DMS 273 treated with DMSO at 0.1 percent for 48 hours (cell line): ENCODE data around the gene EMX2.

Experiments
- DNase-seq: peaks from one replicate; lab custom pipeline; 2025; lab: John Stamatoyannopoulos, UW

EMX2 gene

GRCh38 chr10:117544711-117545140, 2.2 kb downstream of the EMX2 start:
- DNase-seq = no peak

GRCh38 chr10:117545141-117546019, 2.8 kb downstream of the EMX2 start:
- DNase-seq = no peak

DNA sequence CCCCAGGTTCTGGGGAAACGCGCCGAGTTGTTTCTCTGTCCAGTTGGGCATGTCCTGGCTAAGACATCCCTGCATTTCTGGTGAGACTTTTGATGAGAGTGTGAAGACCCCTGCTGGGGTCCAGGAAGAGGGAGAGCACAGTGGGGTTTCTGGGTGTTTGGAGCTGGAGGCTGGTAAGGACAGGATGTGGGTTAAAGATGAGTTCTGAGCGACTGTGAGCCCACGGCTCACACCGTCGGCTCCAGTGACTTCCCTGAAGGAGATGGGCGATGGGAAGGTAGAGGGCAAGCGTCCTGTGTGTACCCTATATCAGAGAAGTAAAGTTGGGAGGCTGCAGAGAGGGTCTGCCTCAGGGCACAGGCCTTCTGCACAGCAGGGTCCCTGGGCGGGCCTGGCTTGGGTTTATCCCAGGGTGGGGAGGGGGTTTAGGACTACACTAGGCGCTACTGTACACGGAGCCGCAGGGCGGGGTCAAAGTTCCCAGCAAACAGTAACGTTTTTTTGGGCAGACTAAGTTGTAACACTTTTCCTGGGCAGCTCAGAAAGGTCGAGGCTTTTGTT, 3.6 kb downstream of the EMX2 start:
- no peak for DNase-seq

DNA sequence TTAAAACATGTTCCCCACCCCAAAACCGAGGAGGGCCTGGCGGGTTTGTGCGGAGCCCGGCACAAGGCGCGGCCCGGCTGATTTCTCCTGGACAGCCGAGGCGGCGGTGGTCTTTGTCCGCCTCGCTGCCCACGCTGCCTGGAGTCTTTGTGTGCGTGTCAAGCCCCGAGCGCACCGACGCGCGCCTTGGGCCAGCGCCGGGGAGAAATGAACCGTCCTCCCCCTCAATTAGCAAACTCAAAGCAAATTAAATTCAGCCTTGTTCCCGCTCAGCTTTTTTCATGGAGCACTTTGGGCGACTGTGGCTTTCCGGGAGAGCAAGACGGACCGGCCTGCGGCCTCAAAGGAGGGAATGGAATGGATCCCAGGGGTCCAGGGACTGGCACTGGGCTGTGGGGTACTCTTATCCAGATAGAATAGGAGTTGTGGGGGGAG, 4.1 kb downstream of the EMX2 start:
- DNase-seq = no peak

DNA sequence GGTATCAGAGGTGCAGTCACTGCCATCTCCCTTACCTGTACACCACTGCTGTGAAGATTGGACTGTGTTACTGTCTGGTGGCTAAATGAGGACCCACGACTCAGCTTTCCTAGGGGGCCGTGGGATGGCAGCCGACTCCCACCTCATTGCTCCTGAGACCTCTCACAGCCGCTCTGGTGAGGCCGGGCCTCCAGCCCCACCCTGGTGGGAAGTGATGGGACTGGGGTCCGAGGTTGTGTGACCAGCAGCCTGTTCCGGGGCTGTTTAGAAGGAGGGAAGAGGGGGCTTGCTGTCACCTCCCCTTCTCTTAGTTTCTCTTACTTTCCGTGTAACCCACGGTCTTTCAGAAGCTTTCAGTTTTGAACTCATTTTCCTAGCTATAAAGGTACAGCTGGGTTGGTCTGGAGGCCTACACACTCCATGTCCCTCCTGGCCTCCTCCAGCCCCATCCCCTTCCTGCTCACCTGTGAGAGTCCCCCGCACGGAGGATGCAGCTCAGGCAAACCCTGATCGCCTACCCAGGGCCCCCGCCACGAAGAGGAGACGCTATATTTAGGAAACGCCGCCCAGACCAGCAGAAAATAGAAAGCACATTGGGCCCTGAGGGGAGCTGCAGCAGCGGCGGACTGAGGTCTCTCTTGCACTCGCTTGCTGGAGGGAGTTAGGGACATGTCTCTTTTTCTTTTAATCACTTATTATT, 4.6 kb downstream of the EMX2 start:
- DNase-seq = no peak

DNA sequence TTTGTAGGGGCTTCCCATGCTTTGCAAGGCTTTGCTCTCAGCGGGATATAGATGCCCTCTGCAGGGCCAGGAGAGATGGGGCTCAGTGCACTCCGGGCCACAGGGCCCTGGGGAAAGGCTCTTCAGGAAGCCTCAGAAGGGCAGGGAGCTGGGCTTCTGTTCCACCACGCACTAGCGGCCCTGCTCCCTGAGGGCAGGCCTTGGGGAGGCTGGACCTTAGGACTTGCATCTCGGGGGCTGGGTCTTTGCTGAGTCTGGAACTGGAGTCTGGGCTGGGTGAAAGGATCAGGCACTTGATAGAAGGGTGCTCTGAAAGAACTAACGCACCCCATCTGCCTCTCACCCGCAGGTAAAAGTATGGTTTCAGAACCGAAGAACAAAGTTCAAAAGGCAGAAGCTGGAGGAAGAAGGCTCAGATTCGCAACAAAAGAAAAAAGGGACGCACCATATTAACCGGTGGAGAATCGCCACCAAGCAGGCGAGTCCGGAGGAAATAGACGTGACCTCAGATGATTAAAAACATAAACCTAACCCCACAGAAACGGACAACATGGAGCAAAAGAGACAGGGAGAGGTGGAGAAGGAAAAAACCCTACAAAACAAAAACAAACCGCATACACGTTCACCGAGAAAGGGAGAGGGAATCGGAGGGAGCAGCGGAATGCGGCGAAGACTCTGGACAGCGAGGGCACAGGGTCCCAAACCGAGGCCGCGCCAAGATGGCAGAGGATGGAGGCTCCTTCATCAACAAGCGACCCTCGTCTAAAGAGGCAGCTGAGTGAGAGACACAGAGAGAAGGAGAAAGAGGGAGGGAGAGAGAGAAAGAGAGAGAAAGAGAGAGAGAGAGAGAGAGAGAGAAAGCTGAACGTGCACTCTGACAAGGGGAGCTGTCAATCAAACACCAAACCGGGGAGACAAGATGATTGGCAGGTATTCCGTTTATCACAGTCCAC, 5.4 kb downstream of the EMX2 start:
- DNase-seq = no peak

DNA sequence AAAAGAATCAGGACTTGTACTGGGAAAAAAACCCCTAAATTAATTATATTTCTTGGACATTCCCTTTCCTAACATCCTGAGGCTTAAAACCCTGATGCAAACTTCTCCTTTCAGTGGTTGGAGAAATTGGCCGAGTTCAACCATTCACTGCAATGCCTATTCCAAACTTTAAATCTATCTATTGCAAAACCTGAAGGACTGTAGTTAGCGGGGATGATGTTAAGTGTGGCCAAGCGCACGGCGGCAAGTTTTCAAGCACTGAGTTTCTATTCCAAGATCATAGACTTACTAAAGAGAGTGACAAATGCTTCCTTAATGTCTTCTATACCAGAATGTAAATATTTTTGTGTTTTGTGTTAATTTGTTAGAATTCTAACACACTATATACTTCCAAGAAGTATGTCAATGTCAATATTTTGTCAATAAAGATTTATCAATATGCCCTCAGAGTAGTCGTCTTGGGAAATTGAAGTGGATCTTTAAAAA, 6.6 kb downstream of the EMX2 start:
- DNase-seq = no peak

- DNase-seq = no peak
Observed at GRCh38 chr10:117550076-117550475, 7.5 kb downstream of the EMX2 start.

DNA sequence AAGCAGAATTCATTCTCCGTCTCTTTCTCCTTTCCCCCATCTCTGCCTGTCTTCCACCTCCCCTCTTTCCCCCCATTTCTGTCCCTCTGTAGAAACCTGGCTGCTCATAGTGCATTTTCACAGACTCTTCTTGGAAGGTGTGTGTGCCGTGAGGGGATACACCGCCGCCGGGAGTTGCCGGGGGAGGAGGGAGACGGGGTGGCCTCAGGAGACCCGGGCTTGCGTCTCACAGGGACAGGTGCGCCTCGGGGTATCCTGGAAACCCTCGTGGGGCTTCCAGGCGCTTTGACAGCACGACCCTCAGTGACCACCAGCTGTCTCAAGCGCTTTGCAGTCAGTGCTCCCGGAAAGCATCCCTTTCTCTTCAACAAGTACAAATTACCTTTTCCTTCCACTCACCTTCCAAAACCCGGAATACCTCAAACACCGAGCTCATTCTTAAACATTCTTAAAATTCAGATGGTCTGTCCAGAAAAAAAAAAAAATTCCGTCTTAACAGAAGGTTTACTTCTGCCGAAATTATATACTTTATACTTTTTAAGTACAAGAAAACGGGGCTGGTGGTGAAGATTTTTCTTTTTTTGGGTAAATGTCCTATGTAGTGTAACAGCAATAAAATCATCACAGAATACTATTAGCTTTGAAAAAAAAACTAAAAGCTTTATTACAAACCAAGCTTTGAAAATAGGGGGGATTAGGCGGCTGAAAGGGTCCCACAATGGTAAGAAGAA, 8.2 kb downstream of the EMX2 start:
- no peak for DNase-seq

- DNase-seq = no peak
Observed at GRCh38 chr10:117551330-117552155, 9.0 kb downstream of the EMX2 start.

DNA sequence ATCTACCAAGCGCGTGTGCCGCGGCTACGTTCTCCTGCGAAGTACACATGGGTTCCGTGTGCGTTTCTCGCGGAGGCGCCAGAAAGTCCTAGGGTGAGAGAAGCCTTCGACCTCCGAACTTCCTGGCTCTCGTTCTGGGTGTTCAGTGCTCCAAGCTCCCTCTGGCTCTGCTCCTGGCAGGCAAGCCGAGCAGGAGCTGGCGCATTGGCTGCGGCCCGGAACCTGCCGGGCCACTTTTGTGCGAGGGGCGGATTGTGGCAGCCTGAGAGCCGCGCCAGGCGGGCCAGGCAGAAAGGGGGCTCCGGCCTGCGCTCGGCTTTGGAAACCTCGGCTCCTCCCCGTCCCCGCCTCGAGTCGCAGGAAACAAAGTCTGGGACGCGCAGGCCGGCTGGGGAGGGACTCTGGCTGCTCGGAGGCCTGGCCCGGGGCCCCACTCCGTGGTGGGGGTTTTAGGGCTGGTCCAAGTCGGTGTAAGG, 9.6 kb downstream of the EMX2 start:
- no peak for DNase-seq

- no peak for DNase-seq
Observed at GRCh38 chr10:117552701-117553141, 10.2 kb downstream of the EMX2 start.

GRCh38 chr10:117553142-117553814, 10.7 kb downstream of the EMX2 start:
- no peak for DNase-seq

DNA sequence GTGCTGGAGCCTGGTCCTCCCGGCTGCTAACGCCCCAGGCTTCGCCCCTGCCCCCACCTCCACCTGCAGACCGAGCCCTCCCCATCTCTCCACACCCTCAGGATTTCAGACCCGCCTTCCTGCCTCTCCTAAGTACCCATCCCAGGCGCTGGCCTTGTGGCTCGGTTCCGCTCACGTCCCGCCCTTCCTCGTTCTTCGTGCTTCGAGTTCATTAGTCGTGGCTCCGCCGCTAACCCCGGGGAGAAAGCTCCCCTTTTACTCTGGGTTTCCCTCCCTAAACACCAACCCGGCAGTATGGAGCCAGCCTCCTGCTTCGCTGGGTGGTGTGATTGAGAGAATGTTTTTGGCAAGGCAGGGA, 11.2 kb downstream of the EMX2 start:
- DNase-seq = no peak

- DNase-seq = peak; percentile 52
Observed at GRCh38 chr10:117554241-117554814, 11.8 kb downstream of the EMX2 start.

DNA sequence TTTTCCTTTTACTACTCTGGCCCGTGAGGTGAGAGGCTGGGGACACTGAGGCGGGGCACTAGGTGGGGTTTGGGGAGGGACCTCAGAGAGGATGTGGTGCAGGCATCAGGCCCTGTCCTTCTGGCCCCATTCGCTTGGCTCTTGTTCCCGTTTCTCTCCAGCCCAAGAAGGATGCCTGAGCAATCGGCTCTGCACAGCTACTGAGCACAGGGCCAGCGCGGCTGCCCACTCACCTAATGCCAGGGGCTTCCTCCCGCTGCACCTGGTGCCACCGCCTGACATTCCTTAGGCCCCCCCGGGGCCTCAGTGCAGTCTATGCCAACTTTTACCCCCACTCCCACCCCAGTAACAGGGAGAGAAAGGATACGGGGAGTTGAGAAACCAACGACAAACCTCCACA, 12.5 kb downstream of the EMX2 start:
- DNase-seq = no peak

DNA sequence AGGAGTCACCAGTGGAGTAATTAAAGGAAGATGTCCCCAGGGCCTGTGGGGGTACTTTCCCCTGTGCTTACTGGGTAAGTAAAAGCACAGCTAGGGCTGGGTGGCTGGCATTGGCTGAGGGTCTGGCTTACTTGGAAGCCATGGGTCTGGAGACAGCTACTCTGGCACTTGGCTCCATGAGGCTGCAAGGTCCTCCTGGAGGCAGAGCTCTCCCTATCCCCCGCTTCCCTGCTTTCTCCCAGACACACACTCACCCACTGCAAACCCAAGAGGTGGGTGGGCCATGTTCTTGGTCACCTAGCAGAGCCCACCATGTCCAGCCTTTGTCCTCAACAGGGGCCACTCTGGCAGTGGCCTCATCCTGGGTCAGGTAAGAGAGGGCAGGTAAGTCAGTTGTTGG, 13.3 kb downstream of the EMX2 start:
- no peak for DNase-seq

DNA sequence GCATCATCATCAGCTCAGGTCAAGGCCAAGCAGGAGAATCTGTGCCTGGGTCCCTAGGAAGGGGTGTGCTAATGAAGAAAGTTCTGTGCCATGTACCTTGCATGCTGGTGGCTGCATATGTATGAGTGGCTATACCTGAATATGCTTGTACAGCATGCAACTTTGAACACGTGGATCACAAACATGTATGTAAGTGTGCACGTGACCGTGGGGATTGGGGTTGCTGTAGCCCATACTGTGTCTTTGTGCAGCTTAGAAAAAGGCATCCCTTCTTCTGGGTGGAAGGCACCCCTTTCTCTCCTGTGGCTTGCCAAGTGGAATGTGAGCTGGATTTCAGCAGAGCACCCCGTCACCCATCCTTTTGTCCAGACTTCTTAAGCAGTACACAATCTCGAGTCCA, 13.8 kb downstream of the EMX2 start:
- DNase-seq = no peak

- no peak for DNase-seq
Observed at GRCh38 chr10:117559712-117560111, 17.2 kb downstream of the EMX2 start.
